H1 (cell line): Measurements from ENCODE around the gene SMIM24. TPM values are rescaled to one million over a fixed set of nuclear protein-coding genes. Genes with fewer than 3 reads are reported as not detected.
A peak's percentile ranks its signal among the peaks of the same experiment; 100 is the strongest.

Source experiments
- CTCF ChIA-PET: fragments of 300-600 bp; sonication (Branson Sonifier 250); formaldehyde crosslinking; loops from one replicate; lab custom pipeline; 2021; ENCODE audit not compliant: partially characterized antibody; lab: Charles Lee
- POLR2A ChIA-PET: fragments of 300-600 bp; sonication (Branson Sonifier 250); formaldehyde crosslinking; loops from one replicate; lab custom pipeline; 2021; ENCODE audit warnings: inconsistent platforms; ENCODE audit not compliant: partially characterized antibody; lab: Charles Lee
- DNase-seq, 2 experiments: peaks; one replicate each; pipeline versions ENCODE4 v3.0.0 to v3.0.0-alpha.2; 2010 to 2022; ENCODE audit warnings: low spot score in 2 of 2, low read depth in 1 of 2, mixed read lengths in 1 of 2
- FAIRE-seq: peaks from 2 replicates; lab custom pipeline; 2011; peaks lifted over from hg19 to GRCh38; lab: Jason Lieb, UNC
- H2AFZ ChIP-seq: 2 replicates; pipeline ENCODE4 v1.8.1; 2012; ENCODE audit warnings: low read length, inconsistent platforms
- H2AK5ac ChIP-seq: 2 replicates; pipeline ENCODE4 v1.6.1; 2013; ENCODE audit warnings: low read depth, low read length
- H2BK120ac ChIP-seq: replicated peaks from 2 replicates; pipeline ENCODE3; 2013; ENCODE audit warnings: low read depth, low read length, inconsistent platforms
- H2BK12ac ChIP-seq: 2 replicates; pipeline ENCODE4 v1.6.1; 2013; ENCODE audit warnings: low read depth, low read length
- H2BK15ac ChIP-seq: 2 replicates; pipeline ENCODE4 v1.6.1; 2013; ENCODE audit warnings: low read length
- H2BK20ac ChIP-seq: 2 replicates; pipeline ENCODE4 v1.6.1; 2013; ENCODE audit warnings: low read length
- H2BK5ac ChIP-seq: 2 replicates; pipeline ENCODE4 v1.6.1; 2013; ENCODE audit warnings: low read depth, low read length
- H3K14ac ChIP-seq: 2 replicates; pipeline ENCODE4 v1.6.1; 2013; ENCODE audit warnings: inconsistent platforms; ENCODE audit not compliant: insufficient read length
- H3K18ac ChIP-seq: 2 replicates; pipeline ENCODE4 v1.6.1; 2013; ENCODE audit warnings: low read length; ENCODE audit errors: extremely low read depth
- H3K23ac ChIP-seq: 2 replicates; pipeline ENCODE4 v1.6.1; 2013; ENCODE audit warnings: inconsistent platforms; ENCODE audit not compliant: insufficient read length
- H3K23me2 ChIP-seq: 2 replicates; pipeline ENCODE4 v1.6.1; 2013; ENCODE audit warnings: low read depth, low read length
- H3K27ac ChIP-seq: 2 replicates; pipeline ENCODE4 v1.6.1; 2011; ENCODE audit warnings: low read depth, low read length, inconsistent platforms
- H3K27me3 ChIP-seq, 4 experiments: replicated peaks in 1 of 4; 1 replicate in 1 of 4; 2 replicates in 3 of 4; pipeline versions ENCODE4 v1.6.1 to v1.8.1; 2011 to 2013; ENCODE audit warnings: low read length in 3 of 4, mild to moderate bottlenecking in 3 of 4, inconsistent platforms in 2 of 4, mixed read lengths in 2 of 4, moderate library complexity in 1 of 4; ENCODE audit not compliant: control insufficient read depth in 3 of 4, insufficient read depth in 3 of 4; ENCODE audit errors: extremely low read depth in 1 of 4
- H3K36me3 ChIP-seq, 4 experiments: 2 replicates each; pipeline versions ENCODE4 v1.6.1 to v1.8.1; 2011 to 2013; ENCODE audit warnings: mild to moderate bottlenecking in 4 of 4, low read length in 3 of 4, moderate library complexity in 2 of 4, control low read depth in 1 of 4, inconsistent platforms in 1 of 4; ENCODE audit not compliant: insufficient read depth in 4 of 4, control insufficient read depth in 2 of 4
- H3K4ac ChIP-seq: replicated peaks from 2 replicates; pipeline ENCODE3; 2013; ENCODE audit warnings: low read length, low read depth, mixed read lengths, inconsistent platforms; ENCODE audit not compliant: insufficient read length
- H3K4me1 ChIP-seq, 4 experiments: replicated peaks in 1 of 4; 1 replicate in 1 of 4; 2 replicates in 3 of 4; pipeline versions ENCODE4 v1.6.1 to v1.8.1; 2011 to 2013; ENCODE audit warnings: low read length in 3 of 4, inconsistent platforms in 2 of 4, mixed read lengths in 1 of 4; ENCODE audit not compliant: insufficient read depth in 4 of 4, control insufficient read depth in 3 of 4
- H3K4me2 ChIP-seq, 2 experiments: 2 replicates each; pipeline versions ENCODE4 v1.6.1 to v1.8.1; 2011 to 2013; ENCODE audit warnings: low read depth in 2 of 2, low read length in 2 of 2, control low read depth in 1 of 2, inconsistent platforms in 1 of 2, mild to moderate bottlenecking in 1 of 2; ENCODE audit not compliant: insufficient read depth in 1 of 2
- H3K4me3 ChIP-seq, 4 experiments: fragments of 200-600, 300-600 bp in 1 of 4; sonication (generic), shearing (Covaris generic), sonication (Bioruptor Twin) in 1 of 4; 2 replicates each; pipeline versions ENCODE4 v1.5.1 to v1.8.1; 2011 to 2016; ENCODE audit warnings: low read length in 4 of 4, low read depth in 3 of 4, control low read depth in 2 of 4, inconsistent platforms in 2 of 4, mild to moderate bottlenecking in 2 of 4, mixed read lengths in 1 of 4, moderate library complexity in 1 of 4; ENCODE audit not compliant: insufficient read depth in 2 of 4; ENCODE audit errors: extremely low read depth in 1 of 4
- H3K56ac ChIP-seq: replicated peaks from 2 replicates; pipeline ENCODE3; 2013; ENCODE audit warnings: low read depth, mild to moderate bottlenecking, mixed read lengths, low read length, inconsistent platforms; ENCODE audit not compliant: insufficient read length
- H3K79me1 ChIP-seq: 2 replicates; pipeline ENCODE4 v1.6.1; 2013; ENCODE audit warnings: low read depth, low read length, control low read depth
- H3K79me2 ChIP-seq, 2 experiments: 2 replicates each; pipeline versions ENCODE4 v1.6.1 to v1.8.1; 2012 to 2013; ENCODE audit warnings: low read length in 2 of 2, mild to moderate bottlenecking in 2 of 2, inconsistent platforms in 1 of 2; ENCODE audit not compliant: insufficient read depth in 2 of 2, control insufficient read depth in 1 of 2
- H3K9ac ChIP-seq, 4 experiments: replicated peaks in 1 of 4; 1 replicate in 1 of 4; 2 replicates in 3 of 4; pipeline versions ENCODE4 v1.6.1 to v1.8.1; 2011 to 2013; ENCODE audit warnings: low read depth in 3 of 4, low read length in 3 of 4, control low read depth in 2 of 4, mild to moderate bottlenecking in 2 of 4, moderate library complexity in 2 of 4, inconsistent platforms in 1 of 4; ENCODE audit errors: extremely low read depth in 1 of 4
- H3K9me3 ChIP-seq, 2 experiments: 2 replicates each; pipeline versions ENCODE4 v1.6.1 to v1.8.1; 2012 to 2013; ENCODE audit warnings: mild to moderate bottlenecking in 2 of 2, moderate library complexity in 2 of 2, control low read depth in 1 of 2, inconsistent platforms in 1 of 2, low read depth in 1 of 2, low read length in 1 of 2, mixed read lengths in 1 of 2; ENCODE audit not compliant: insufficient read depth in 2 of 2
- H4K20me1 ChIP-seq, 2 experiments: replicated peaks in 1 of 2; 2 replicates each; pipeline versions ENCODE3 to v1.8.1; 2011 to 2013; ENCODE audit warnings: inconsistent platforms in 2 of 2, low read length in 2 of 2, mild to moderate bottlenecking in 1 of 2; ENCODE audit not compliant: insufficient read depth in 2 of 2, control insufficient read depth in 1 of 2
- H4K5ac ChIP-seq: 2 replicates; pipeline ENCODE4 v1.6.1; 2013; ENCODE audit warnings: low read length, low read depth, mixed read lengths, inconsistent platforms; ENCODE audit not compliant: insufficient read length
- H4K8ac ChIP-seq: 2 replicates; pipeline ENCODE4 v1.8.0; 2013; ENCODE audit warnings: mild to moderate bottlenecking, moderate library complexity, low read length, inconsistent platforms; ENCODE audit not compliant: insufficient read depth; ENCODE audit errors: extremely low read depth
- H4K91ac ChIP-seq: replicated peaks from 2 replicates; pipeline ENCODE3; 2013; ENCODE audit warnings: low read length, mixed read lengths, inconsistent platforms; ENCODE audit not compliant: insufficient read length
- ATF2 ChIP-seq: IDR thresholded peaks from 2 replicates; pipeline ENCODE4 v1.6.1; 2012; ENCODE audit warnings: low read length, inconsistent platforms
- HDAC6 ChIP-seq: IDR thresholded peaks from one replicate; pipeline ENCODE4 v1.7.1; 2012; ENCODE audit warnings: low read depth, mild to moderate bottlenecking, inconsistent platforms, low read length, moderate library complexity
- NANOG ChIP-seq: IDR thresholded peaks from 2 replicates; pipeline ENCODE4 v1.6.1; 2011; ENCODE audit warnings: low read length, low read depth, mild to moderate bottlenecking, inconsistent platforms; ENCODE audit not compliant: insufficient read depth, poor library complexity, severe bottlenecking
- WGBS, 2 experiments: shearing (Covaris generic) in 1 of 2; methylation state at CpG; one replicate each; pipeline versions ENCODE4 v1.1.6 to v1.1.7; 2013 to 2015; ENCODE audit warnings: low lambda C conversion rate in 2 of 2, mixed read lengths in 2 of 2, inconsistent platforms in 1 of 2, low coverage in 1 of 2, missing lambda C conversion rate in 1 of 2; ENCODE audit not compliant: insufficient replicate concordance in 2 of 2, insufficient coverage in 1 of 2, insufficient read length in 1 of 2; ENCODE audit errors: extremely low coverage in 1 of 2, missing lambda C conversion rate in 1 of 2; 5-methylcytosine and 5-hydroxymethylcytosine counted together
- polyA plus RNA-seq, 7 experiments: library from polyadenylated mRNA; depleted of rRNA in 3 of 7; stranded (reverse) in 5 of 7; unstranded in 2 of 7; fragments of >200 nt in 5 of 7; fragments of 200-250 nt in 2 of 7; gene quantifications; 1 replicate in 5 of 7; 2 replicates in 1 of 7; 4 replicates in 1 of 7; pipeline versions ENCODE4 v1.2.1 to v1.2.3, GENCODE V29; 2011 to 2013; ENCODE audit warnings: missing spikeins in 2 of 7, mixed read lengths in 2 of 7
- total RNA-seq: library from RNA; stranded (reverse); fragmentation: NEBNext Ultra II Directional; extraction: Animal tissue kit (Norgen Biotek cat#: 25700); gene quantifications from 2 replicates; pipeline ENCODE4 v1.2.1, GENCODE V29; 2021

Gene SMIM24
- total and polyA plus RNA-seq, 2 of the 8 experiments (the other 6 are each of a cell fraction or from before 2014, with no cell fraction given) = 3.8 to 4.5 TPM

DNA sequence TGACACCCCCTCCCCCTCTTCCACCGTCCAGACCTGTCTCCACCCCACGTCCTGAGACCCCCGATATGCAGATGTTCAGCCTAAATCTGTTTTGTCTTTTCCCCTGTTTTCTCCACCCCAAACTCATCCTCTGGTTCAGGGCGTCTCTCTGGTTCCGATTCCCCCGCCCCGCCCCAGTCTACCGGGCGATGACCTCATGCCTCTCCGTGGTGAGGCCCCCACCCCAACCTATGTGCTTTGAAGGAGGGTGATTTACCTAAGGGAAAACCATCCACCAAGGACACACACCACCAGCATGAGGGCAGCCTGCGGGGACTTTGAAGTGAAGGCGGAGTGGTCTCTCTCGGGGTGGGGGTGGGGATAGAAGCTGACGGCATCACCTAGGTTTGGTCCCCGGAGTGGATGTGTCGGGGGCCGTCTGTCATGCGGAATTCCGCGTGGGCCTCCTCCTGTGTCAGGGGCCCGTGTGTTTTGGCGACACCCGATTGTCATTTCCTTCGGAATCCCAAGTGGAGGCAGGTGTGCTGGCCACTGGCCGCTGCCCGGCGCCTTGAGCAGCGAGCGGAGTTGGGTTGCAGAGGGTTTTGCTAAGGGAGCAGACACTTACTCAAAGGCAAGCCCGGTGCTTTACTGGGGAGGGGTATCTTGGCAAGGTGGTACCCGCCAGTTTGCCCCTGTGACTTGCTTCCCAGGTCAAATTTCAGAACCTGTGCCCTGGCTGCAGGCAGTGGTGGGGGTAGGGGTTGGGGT, 27.2 kb upstream of the SMIM24 start:
- Histone ChIP-seq H3K23me2 (peaks cover 18% of the 10 kb centered on the region), H3K23ac (peak overlapping the region; percentile 28), H4K91ac (peak overlapping the region; percentile 74), H4K20me1 (peaks cover 19 to 29% of the 10 kb centered on the region in 2 experiments), H3K9me3 (no peaks in the 10 kb centered on the region), H2BK12ac (no peak overlapping the region), H3K56ac (no peak overlapping the region), H3K4me3 (peak overlapping the region; percentile 44 to 98 (median 58)), H4K5ac (peak overlapping the region; percentile 22), H3K79me1 (peaks cover 29% of the 10 kb centered on the region), H3K14ac (no peak overlapping the region), H3K79me2 (peaks cover 0 to 42% of the 10 kb centered on the region in 2 experiments; a peak in 2 of 4 replicates), H3K9ac (peak overlapping the region in 2 of 4 experiments; percentile 37 to 67; a peak in 4 of 7 replicates), H3K27me3 (no peaks in the 10 kb centered on the region), H2BK5ac (no peak overlapping the region; the same call in 1 of the 2 replicates), H3K36me3 (no peaks in the 10 kb centered on the region; a peak in 2 of 8 replicates), H3K4me1 (peaks cover 0 to 9% (median 7%) of the 10 kb centered on the region in 4 experiments; a peak in 3 of 7 replicates), H2BK120ac (no peak overlapping the region), H3K27ac (0 out of 2 replicates have a peak overlapping the region, but pooled peaks have one; percentile 33), H4K8ac (no peak overlapping the region), H2BK15ac (no peak overlapping the region), H3K4me2 (peak overlapping the region; percentile 95 to 99), H3K4ac (peak overlapping the region; percentile 38), H2AFZ (no peak overlapping the region), H2BK20ac (no peak overlapping the region), H2AK5ac (0 out of 2 replicates have a peak overlapping the region, but pooled peaks have one; percentile 39), H3K18ac (0 out of 2 replicates have a peak overlapping the region, but pooled peaks have one; percentile 19)
- CTCF ChIA-PET = interaction anchor here (0.6 to 1.0 kb wide), 2 partner anchors 23 to 562 kb away, joined by 3 read pairs; no protein-coding TSS in a partner anchor
- POLR2A ChIA-PET = interaction anchor here (0.6 to 1.5 kb wide), 3 partner anchors 25 to 38 kb away, joined by 3 to 4 read pairs (median 3); partner anchors contain the start of gene TEKTIP1
- no peak for FAIRE-seq
- peak in 1 of 2 experiments; percentile 75 for DNase-seq
- WGBS, 2 experiments = 7% methylated on average over 27 of the region's 31 CpGs; no CpG with 5 or more reads in 1 of the 2 experiments
- no peak for TF ChIP-seq HDAC6
- no peak for TF ChIP-seq ATF2
- no peak for TF ChIP-seq NANOG
